CD4-positive, alpha-beta T cell treated with Interleukin-10 for 1 hour (primary cell): ENCODE results near the gene RPAP3.
"Not testable (repeated sequence)": the region's sequence is repeated elsewhere in the genome, so short reads cannot be mapped to it uniquely, and the experiment has no call there.

Experiments
- DNase-seq: peaks from one replicate; pipeline ENCODE4 v3.0.0-alpha.2; 2020

Gene RPAP3

DNA sequence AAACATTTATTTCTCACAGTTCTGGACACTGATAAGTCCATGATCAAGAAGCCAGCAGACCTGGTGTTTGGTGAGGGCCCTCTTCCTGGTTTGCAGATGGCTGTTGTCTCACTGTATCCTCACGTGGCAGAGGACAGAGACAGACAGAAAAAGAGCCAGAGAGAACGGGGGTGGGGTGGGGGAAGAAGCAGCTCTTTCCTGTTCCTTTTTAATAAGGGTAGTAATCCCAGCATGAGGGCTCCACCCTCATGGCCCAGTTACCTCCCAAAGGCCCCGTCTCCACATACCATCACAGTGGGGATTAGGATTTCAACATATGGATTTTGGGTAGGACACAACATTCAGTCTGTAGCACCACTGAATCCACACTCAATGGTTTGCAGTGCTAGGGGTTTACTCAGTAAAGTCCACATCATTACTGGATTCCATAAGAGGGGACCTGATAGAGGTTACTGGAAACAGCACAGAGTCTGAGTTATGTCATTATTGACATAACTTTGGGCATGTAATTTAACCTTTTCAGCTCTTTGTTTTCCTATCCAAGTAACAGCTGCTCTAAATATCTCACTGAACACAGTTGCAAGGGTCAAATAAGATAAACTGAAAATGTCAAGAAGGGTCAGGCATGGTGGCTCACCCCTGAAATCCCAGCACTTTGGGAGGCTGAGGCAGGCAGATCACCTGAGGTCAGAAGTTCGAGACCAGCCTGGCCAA, 53.2 kb downstream of the RPAP3 start:
- DNase-seq: no peak

DNA sequence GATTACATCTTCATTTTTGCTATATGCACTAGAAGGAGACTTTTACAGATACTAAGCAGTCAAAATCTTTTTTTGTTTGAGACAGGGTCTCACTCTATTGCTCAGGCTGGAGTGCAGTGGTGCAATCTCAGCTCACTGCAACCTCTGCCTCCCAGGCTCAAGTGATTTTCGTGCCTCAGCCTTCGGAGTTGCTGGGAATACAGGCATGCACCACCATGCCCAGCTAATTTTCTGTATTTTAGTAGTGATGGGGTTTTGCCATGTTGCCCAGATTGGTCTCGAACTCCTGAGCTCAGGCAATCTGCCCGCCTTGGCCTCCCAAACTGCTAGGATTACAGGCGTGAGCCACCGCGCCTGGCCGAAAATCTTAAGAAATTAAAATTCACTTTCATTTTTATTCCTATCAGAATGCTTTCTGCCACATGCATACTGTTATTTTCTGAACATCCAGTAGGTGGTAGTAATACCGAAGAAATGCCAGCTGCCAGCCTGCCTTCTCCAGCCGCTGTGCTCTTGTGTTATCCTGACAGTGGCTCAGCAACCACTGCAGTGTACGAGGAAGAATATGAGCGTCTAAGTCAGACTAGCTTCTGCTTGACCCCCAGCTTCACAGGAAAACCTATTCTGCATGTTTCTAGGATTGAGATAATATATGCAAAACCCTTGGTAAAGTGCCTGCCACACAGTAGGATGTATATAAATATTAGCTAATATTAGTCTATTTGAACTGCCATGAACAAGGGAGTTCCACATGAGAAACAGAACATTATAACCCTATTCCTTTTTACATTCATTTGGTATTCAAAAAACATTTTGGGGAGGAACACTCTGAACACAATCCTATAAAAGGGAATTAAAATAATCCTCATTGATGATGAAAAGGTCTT, 54.2 kb downstream of the RPAP3 start:
- DNase-seq: peak; percentile 80

DNA sequence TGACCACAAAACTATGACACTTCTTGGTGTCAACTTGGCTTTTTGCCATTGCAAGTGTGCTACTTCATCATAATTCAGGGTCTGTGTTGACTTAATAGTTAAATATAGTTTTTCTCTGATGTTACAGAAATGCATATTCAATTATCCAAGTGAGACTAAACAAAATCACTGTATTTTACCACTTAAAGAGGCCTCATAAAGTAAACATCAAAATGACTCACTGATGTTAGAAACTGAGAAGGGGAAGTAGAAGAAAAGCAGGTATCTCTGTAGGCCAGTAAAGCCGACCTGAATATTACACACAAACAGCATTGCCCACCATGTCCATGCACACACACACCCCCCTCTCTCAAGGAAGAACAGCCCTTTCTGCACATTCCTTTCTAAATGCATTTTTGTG, 55.4 kb downstream of the RPAP3 start:
- no peak for DNase-seq

DNA sequence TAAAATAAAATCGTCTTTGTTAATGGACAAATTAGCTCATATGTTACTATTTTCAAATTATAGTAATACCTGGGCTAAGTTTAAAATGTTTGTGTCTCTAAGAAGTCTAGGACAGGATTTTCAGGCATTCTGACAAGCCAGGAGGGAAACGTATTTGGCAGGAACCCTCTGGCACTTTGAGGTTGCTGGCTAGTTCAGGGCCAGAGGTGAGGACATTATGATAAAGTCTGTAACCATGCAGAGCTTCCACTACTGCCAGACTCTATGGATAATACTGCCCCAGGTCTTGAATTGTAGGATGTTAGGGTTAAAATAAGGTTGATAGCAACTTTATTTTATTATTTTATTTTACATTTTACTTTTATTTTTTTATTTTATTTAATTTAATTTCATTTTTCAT, 56.4 kb downstream of the RPAP3 start:
- no peak for DNase-seq

DNA sequence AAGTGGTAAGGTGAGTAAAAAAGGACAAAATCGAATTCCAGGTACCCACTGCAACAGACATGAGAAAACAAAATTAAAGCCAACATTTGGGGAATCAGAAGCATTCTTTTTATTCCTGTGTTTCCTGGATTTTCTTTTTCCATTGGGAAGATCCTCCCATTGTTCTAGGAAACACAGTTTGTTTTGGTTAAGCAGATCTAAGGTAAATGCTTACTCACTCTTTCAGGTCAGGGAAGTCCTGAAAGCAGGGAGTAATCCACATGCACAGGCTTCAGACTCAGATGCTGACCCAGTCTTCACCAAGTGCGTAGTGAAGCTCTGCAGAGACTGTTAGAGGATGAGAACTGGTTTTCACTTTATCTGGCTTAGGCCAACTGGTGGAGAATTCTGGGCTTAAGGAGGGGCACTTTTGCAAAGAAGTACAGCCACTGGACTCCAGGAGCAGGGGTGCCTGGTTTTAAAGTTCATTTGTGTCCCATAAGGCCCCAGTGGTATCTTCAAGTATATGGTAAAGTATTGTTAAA, 57.7 kb downstream of the RPAP3 start:
- DNase-seq: no peak

DNA sequence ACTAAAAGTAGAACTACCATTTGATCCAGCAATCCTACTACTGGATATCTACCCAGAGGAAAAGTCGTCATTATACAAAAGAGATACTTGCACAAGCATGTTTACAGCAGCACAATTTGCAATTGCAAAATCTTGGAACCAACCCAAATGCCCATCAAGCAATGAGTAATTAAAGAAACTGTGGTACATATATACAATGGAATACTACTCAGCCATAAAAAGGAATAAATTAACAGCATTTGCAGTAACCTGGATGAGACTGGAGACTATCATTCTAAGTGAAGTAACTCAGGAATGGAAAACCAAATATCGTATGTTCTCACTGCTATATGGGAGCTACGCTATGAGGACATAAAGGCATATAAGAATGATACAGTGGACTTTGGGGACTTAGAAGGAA, 63.5 kb downstream of the RPAP3 start:
- not testable (repeated sequence) for DNase-seq

DNA sequence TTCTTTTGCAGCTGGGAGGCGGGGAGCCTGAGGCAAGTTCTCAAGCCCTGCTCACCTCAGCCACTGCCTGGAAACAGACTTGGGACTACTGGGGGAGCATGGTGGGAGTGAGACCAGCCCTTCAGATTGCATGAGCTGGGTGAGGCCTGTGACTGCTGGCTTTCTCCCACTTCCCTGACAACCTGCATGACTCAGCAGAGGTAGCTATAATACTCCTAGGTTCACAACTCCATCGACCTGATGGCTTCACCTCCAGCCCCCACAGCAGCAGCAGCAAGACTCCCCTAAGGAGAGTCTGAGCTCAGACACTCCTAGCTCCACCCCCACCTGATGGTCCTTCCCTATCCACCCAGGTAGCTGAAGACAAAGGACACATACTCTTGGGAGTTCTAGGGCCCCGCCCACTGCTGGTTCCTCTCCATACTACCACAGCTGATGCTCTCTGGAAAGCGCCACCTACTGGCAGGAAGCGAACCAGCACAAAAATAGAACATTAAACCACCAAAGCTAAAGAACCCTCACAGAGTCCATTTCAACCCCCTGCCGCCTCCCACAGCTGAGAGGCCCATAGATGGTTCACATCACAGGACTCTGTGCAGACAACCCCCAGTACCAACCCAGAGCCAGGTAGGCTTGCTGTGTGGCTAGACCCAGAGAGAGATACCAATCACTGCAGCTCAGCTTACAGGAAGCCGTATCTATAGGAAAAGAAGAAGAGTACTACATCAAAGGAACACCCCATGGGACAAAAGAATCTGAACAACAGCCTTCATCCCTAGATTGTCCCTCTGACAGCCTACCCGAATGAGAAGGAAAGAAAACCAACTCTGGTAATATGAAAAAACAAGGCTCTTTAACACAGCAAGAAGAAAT, 68.7 kb downstream of the RPAP3 start:
- DNase-seq: peak; percentile 45

DNA sequence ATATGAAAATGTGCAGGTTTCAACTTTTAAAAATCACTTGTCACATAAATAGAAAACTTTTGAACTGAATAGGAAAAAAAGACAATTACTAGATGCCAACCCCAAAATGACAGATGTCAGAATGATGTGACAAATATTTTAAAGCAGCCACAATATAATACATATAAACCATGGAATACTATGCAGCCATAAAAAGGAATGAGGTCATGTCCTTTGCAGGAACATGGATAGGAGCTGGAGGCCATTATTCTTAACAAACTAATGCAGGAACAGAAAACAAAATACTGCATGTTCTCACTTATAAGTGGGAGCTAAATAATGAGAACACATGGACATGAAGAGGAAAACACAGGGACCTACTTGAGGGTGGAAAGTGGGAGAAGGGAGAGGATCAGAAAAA, 70.1 kb downstream of the RPAP3 start:
- DNase-seq: not testable (repeated sequence)

DNA sequence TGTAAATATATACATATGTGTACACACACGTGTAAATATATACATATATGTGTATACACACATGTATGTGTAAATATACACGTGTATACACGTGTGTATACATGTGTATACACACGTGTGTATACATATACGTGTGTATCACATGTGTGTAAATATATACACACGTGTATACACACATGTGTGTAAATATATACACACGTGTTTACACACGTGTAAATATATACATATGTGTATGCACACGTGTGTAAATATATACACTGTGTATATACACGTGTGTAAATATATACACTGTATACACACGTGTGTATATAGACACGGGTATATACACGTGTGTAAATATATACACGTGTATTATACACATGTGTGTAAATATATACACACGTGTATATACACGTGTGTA, 71.7 kb downstream of the RPAP3 start:
- DNase-seq: no peak

DNA sequence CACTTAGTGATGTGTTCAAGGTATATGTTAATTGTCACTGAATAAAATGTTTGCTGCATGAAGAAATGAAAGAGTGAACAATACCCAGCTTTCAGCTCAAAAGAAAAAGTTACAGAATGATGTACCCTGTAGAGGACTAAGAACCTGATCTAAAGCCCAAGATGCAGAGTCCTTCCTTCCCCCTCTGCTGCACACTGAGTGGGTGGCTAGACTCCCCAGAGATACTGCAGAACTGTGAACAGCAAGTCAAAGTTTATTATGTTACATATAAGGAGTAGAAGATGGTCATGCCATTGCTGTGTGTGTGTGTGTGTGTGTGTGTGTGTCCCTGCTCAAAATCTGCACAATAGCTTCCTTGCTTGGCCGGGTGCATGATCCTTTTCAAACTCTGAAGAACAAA, 83.9 kb downstream of the RPAP3 start:
- no peak for DNase-seq

DNA sequence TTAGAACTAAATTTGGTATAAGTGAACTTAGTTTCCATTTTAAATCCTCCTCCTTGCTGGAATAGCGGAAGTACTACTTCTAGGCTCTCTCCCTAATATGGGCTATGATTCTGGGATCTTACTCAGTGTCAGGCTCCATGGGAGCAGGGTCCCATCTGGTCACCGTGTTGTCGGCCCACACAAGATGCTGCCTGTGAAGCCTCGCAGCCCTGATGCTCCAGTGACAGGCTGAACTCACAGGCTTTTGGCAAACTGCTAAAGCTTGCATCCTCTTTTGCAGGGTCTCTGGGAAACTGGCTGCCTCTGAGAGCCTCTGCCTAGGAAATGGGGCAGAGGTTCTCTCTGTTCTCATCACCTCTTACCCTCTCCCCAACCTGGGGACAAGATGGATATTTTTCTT, 88.4 kb downstream of the RPAP3 start:
- no peak for DNase-seq

DNA sequence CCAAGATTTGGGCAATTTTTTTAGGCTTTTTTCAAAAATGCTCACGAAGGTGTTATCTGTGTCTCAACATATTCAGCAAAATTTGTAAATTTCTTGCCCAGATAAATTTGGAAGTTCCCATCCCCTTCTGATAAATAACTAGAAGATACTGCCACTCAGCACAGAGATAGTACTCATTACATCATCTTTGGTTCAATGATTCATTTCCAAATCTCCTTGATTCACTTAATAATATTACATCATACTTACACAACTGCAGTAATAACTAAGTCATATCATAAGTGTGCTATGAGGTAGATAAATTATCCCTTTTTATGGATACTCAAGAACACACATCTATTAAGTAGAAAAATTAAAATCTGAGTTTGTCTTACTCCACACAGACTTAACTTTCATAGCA, 89.4 kb downstream of the RPAP3 start:
- no peak for DNase-seq

DNA sequence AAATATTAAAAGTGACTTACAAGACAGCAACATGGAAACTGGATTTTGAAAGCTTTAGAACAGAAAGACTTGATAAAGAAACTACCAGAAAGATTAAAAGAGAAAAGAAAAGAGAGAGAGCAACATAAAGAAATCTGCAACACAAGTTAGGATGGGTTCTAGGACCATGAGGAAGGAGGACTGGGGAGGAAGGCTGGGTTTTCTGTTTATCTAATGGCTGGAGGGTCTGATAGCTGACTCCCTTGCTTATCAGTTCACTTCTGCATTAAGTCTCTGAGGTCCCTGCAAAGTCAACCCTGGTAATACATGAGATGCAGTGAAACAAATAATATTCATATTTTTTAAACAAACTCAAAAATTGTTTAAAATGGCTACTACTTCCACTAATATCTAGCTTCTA, 90.1 kb downstream of the RPAP3 start:
- DNase-seq: no peak

DNA sequence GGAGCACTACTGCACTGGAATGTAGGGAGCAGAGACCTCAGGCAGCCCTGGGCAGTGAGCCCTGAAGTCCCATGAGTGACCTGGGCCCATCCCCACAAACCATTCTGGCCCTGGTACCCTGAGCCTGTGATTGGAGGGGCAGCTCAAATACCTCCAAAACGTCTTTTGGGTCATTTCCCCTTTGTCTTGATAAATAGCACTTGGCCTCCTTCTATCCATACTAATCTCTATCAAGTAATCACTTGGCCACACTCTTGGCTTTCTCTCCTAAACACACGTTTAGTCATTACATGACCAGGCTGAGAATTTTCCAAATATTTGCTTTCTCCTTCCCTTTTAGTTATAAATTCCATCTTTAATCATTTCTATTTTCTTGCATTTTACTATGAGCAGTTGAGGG, 91.3 kb downstream of the RPAP3 start:
- DNase-seq: no peak

DNA sequence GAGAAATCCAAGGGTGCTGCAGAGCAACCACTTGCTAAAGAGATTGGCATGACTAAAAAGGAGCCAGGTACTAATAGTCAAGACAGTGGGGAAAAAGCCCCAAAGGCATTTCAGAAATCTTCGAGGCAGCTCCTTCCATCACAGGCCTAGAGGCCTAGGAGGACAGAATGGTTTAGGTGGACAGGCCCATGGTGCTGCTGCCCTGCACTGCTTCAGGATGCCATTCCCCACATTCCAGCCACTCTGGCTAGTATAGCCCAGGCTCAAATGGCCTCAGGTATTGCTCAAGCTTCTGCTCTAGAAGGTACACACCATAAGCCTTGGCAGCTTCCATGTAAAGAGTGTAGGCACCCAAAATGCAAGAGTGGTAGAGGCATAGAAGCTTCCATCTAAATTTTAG, 92.9 kb downstream of the RPAP3 start:
- no peak for DNase-seq

DNA sequence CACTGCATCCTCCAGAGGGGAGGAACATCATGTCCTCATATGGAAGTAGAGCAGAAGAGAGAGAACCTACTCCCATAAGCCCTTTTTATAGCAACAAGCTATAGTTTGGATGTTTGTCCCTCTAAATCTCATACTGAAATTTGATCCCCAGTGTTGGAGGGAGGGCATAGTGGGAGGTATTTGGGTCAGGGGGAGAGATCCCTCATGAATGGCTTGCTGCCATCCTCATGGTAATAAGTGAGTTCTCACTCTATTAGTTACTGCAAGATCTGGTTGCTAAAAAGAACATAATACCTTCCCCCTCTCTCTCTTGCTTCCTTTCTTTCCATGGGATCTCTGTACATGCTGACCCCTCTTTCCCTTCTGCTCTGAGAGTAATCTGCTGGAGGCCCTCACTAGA, 93.9 kb downstream of the RPAP3 start:
- DNase-seq: no peak
